Left lung (tissue), 10 donors: ENCODE data around the gene FCER2. TPM values are rescaled to one million over a fixed set of nuclear protein-coding genes. Genes with fewer than 3 reads are reported as not detected.
A peak's percentile ranks its signal among the peaks of the same experiment; 100 is the strongest.

Experiments
- ATAC-seq: fragments of 200-7000 bp; cut with Tn5 transposase; one replicate; pipeline ENCODE4 v1.9.1; 2020; ENCODE audit warnings: moderate library complexity
- DNase-seq, 4 donors: peaks; one replicate each; pipeline ENCODE4 v3.0.0-alpha.2; 2013 to 2020
- H3K27ac ChIP-seq, 2 donors: fragments of 200-600 bp; sonication (generic) in 1 of 2; one replicate each; pipeline versions ENCODE4 v1.5.0 to v1.8.0; 2020 to 2021
- H3K27me3 ChIP-seq, 2 donors: fragments of 200-600 bp; sonication (generic) in 1 of 2; one replicate each; pipeline versions ENCODE4 v1.5.0 to v1.8.0; 2020 to 2021
- H3K36me3 ChIP-seq, 2 donors: fragments of 200-600 bp; sonication (generic) in 1 of 2; one replicate each; pipeline versions ENCODE4 v1.5.0 to v1.8.0; 2020 to 2021
- H3K4me1 ChIP-seq, 2 donors: fragments of 200-600 bp; one replicate each; pipeline ENCODE4 v1.8.0; 2021
- H3K4me3 ChIP-seq, 2 donors: fragments of 200-600 bp; sonication (generic) in 1 of 2; one replicate each; pipeline versions ENCODE4 v1.5.0 to v1.8.0; 2020 to 2021; ENCODE audit warnings: mild to moderate bottlenecking in 1 of 2
- H3K9me3 ChIP-seq, 2 donors: fragments of 200-600 bp; sonication (generic) in 1 of 2; one replicate each; pipeline versions ENCODE4 v1.5.0 to v1.8.0; 2020 to 2021
- intact Hi-C, 2 donors: fragments of 100-400 bp; cut with DNase I; formaldehyde crosslinking; loops; one replicate each; pipeline versions ENCODE4 v1.11.2 to v1.14.2; 2022
- polyA plus RNA-seq, 6 donors: library from polyadenylated mRNA; unstranded; fragments of 120-200 nt; gene quantifications; one replicate each; pipeline ENCODE4 v1.2.1, GENCODE V29; 2013; ENCODE audit not compliant: insufficient read length in 6 of 6
- total RNA-seq, 2 donors: library from RNA; stranded (reverse); fragmentation: NEBNext Ultra II Directional; extraction: Animal tissue kit (Norgen Biotek cat#: 25700); gene quantifications; one replicate each; pipeline ENCODE4 v1.2.1, GENCODE V29; 2021
- TF ChIP-seq, protein P1 (sequence below), 2 donors: fragments of 200-600 bp; sonication (generic) in 1 of 2; IDR thresholded peaks; one replicate each; pipeline versions ENCODE4 v1.5.0 to v1.8.0; 2021; ENCODE audit warnings: antibody characterized with exemption in 2 of 2
- donor health status: DM: no; HTN: yes; CAD: no.
- donor health status: DM: no; HTN: no; CAD: no.

The FCER2 gene
- total and polyA plus RNA-seq, 8 donors: 0.27 to 0.73 (median 0.54) TPM

GRCh38 chr19:7676854-7677253, 25.1 kb downstream of the FCER2 start, which contains the start of gene MCEMP1:
TSS of gene MCEMP1 (plus strand) at chr19:7677090. CDS start at chr19:7677121, 31 bp downstream.
- Histone ChIP-seq H3K27ac (peak within 1 kb of the TSS in 1 of 2 donors; percentile 98), H3K4me3 (peak within 1 kb of the TSS in 1 of 2 donors; percentile 96), H3K36me3 (peaks cover 0 to 10% of the 10 kb centered on the region in 2 donors), H3K9me3 (peaks cover 0 to 1% of the 10 kb centered on the region in 2 donors), H3K4me1 (peaks cover 0 to 37% of the 10 kb centered on the region in 2 donors), H3K27me3 (peaks cover 0 to 41% of the 10 kb centered on the region in 2 donors)
- TF ChIP-seq, protein P1, sequence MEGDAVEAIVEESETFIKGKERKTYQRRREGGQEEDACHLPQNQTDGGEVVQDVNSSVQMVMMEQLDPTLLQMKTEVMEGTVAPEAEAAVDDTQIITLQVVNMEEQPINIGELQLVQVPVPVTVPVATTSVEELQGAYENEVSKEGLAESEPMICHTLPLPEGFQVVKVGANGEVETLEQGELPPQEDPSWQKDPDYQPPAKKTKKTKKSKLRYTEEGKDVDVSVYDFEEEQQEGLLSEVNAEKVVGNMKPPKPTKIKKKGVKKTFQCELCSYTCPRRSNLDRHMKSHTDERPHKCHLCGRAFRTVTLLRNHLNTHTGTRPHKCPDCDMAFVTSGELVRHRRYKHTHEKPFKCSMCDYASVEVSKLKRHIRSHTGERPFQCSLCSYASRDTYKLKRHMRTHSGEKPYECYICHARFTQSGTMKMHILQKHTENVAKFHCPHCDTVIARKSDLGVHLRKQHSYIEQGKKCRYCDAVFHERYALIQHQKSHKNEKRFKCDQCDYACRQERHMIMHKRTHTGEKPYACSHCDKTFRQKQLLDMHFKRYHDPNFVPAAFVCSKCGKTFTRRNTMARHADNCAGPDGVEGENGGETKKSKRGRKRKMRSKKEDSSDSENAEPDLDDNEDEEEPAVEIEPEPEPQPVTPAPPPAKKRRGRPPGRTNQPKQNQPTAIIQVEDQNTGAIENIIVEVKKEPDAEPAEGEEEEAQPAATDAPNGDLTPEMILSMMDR (IDR thresholded peaks at IDR 0.05): no peak
- DNase-seq (peak in 1 of 4 donors; percentile 90), ATAC-seq (no peak)
- intact Hi-C loops: no loop called here

- intact Hi-C loops: no loop called here
- Histone ChIP-seq H3K27me3 (peaks cover 0 to 46% of the 10 kb centered on the region in 2 donors), H3K4me1 (peaks cover 0 to 32% of the 10 kb centered on the region in 2 donors), H3K4me3 (peak overlapping the region in 1 of 2 donors; percentile 96), H3K9me3 (peaks cover 0 to 1% of the 10 kb centered on the region in 2 donors), H3K27ac (peak overlapping the region in 1 of 2 donors; percentile 98), H3K36me3 (peaks cover 0 to 10% of the 10 kb centered on the region in 2 donors)
- TF ChIP-seq, protein P1 (IDR thresholded peaks at IDR 0.05): no peak
- no peak for ATAC-seq
- DNase-seq: peak in 1 of 4 donors; percentile 71
These were observed 25.6 kb downstream of the FCER2 start for GRCh38 chr19:7676376-7676775.

GRCh38 chr19:7674010-7675005, 27.6 kb downstream of the FCER2 start:
- H3K4me1 ChIP-seq: peaks cover 0 to 32% of the 10 kb centered on the region in 2 donors
- H3K4me3 ChIP-seq: no peak overlapping the region
- peaks cover 0 to 58% of the 10 kb centered on the region in 2 donors for H3K27me3 ChIP-seq
- ATAC-seq (peak; percentile 89), DNase-seq (peak in 3 of 4 donors; percentile 38 to 91 (median 87))
- no peaks in the 10 kb centered on the region for H3K36me3 ChIP-seq
- intact Hi-C loops: no loop called here
- TF ChIP-seq, protein P1 (IDR thresholded peaks at IDR 0.05): no peak
- peak overlapping the region in 1 of 2 donors; percentile 98 for H3K27ac ChIP-seq
- peaks cover 0 to 1% of the 10 kb centered on the region in 2 donors for H3K9me3 ChIP-seq

DNA sequence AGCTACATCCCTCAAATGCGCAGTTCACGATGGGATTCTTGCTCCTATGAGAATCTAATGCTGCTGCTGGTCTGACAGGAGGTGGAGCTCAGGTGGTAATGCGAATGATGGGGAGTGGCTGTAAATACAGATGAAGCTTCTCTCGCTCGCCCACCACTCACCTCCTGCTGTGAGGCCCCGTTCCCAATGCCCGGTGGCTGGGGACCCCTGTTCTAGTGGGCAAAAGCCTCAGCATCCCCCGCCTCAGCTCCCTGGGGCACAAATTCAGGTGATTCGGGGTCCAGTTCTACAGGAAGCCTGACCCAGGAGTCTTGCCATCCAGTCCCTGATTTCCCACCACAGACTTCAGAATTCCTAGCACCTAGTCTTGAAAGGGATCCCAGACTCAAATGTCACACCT, 29.4 kb downstream of the FCER2 start:
- intact Hi-C loops: no loop called here
- ATAC-seq: no peak
- peak overlapping the region in 1 of 2 donors; percentile 98 for H3K27ac ChIP-seq
- H3K36me3 ChIP-seq: no peaks in the 10 kb centered on the region
- peaks cover 0 to 57% of the 10 kb centered on the region in 2 donors for H3K27me3 ChIP-seq
- peaks cover 0 to 1% of the 10 kb centered on the region in 2 donors for H3K9me3 ChIP-seq
- H3K4me1 ChIP-seq: peaks cover 0 to 41% of the 10 kb centered on the region in 2 donors
- H3K4me3 ChIP-seq: no peak overlapping the region
- TF ChIP-seq, protein P1 (IDR thresholded peaks at IDR 0.05): no peak
- DNase-seq: no peak

- ATAC-seq (no peak), DNase-seq (no peak)
- Histone ChIP-seq H3K27ac (peak overlapping the region in 1 of 2 donors; percentile 82), H3K36me3 (no peaks in the 10 kb centered on the region), H3K4me3 (peak overlapping the region in 1 of 2 donors; percentile 33), H3K27me3 (peaks cover 0 to 41% of the 10 kb centered on the region in 2 donors), H3K9me3 (peaks cover 0 to 1% of the 10 kb centered on the region in 2 donors), H3K4me1 (peaks cover 0 to 40% of the 10 kb centered on the region in 2 donors)
- intact Hi-C loops: no loop called here
- TF ChIP-seq, protein P1 (IDR thresholded peaks at IDR 0.05): no peak
These were observed 31.1 kb downstream of the FCER2 start for GRCh38 chr19:7670790-7671189.
